HG02970 (cell line): ENCODE data around the gene DOCK4.

Experiments used
- ATAC-seq: cut with Tn5 transposase; IDR thresholded peaks from one replicate; pipeline ENCODE4 v1.9.1; 2021; ENCODE audit warnings: mild to moderate bottlenecking, moderate library complexity, moderate number of reproducible peaks; ENCODE audit not compliant: unreplicated experiment, low FRiP score

Gene DOCK4

GRCh38 chr7:111802194-111802772 lies 403.9 kb downstream of the DOCK4 start:
- ATAC-seq, result no peak

DNA sequence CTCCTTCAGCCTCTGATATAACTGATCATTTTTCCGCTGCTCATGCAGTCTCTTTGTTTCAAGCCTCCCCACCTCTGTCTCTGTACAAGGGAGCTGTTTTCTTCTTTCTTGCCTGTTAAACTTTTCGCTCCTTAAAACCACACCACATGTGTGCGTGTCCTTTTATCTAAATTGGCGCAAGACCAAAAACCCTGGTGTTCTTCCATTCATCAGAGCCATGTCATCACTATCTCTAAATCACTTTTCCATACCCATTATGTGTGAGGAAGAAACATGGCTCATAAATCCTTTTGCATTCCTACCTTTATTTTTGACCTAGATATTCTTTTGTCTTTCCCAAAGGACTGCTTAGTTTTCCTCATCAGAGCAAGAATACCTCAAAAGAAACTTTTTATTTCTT lies 404.9 kb downstream of the DOCK4 start:
- ATAC-seq, result no peak

DNA sequence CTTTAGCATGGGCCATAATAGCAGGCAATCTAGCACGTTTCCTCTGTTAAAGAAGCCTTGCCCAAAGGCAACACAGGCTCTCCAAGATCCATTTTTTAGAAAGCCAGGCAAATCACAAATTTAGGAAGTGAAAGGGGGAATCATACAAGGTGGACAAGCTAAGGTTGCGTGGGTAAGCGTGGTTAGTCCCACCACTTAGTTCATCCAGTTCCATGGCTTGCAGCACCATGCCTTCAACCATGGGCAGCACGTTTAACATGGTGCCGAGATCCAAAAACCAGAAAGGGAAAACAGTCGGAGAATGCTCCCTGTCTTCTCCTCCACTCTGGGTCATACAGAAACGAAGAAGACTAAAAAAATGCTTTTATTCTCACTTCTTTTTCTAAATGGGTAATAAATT lies 409.5 kb downstream of the DOCK4 start:
- ATAC-seq, result no peak

DNA sequence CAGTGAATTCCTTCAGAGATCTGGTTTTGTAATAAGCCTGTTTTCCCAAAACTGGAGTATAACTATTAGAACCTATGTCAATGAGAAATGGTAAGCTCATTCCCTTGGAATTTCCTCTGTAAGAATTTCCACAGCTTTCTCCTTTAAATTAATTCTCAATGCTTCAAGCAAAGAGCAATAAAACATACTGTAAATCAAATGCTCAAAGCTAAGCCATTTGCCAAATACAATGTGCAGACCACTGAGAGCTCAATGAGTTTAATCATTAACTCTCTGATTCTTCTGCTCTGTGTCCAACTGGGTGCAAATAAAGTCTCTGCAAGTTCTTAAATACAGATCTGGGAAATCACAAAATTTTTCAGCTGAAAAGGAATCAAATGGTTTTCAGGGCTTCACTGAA lies 416.3 kb downstream of the DOCK4 start:
- no peak for ATAC-seq

DNA sequence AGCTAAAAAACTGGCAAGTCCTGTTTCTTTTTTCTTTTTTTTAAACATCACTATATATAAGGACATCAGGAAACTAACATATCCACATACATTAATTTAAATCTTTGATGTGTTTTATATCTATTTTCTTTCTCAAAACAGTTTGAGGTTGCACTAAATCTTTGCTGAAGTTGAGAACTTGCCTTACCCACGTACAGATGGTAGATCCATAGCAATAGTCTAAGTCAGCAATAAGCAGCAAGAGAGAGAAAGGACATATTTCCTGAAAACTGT lies 417.2 kb downstream of the DOCK4 start:
- ATAC-seq, result no peak

DNA sequence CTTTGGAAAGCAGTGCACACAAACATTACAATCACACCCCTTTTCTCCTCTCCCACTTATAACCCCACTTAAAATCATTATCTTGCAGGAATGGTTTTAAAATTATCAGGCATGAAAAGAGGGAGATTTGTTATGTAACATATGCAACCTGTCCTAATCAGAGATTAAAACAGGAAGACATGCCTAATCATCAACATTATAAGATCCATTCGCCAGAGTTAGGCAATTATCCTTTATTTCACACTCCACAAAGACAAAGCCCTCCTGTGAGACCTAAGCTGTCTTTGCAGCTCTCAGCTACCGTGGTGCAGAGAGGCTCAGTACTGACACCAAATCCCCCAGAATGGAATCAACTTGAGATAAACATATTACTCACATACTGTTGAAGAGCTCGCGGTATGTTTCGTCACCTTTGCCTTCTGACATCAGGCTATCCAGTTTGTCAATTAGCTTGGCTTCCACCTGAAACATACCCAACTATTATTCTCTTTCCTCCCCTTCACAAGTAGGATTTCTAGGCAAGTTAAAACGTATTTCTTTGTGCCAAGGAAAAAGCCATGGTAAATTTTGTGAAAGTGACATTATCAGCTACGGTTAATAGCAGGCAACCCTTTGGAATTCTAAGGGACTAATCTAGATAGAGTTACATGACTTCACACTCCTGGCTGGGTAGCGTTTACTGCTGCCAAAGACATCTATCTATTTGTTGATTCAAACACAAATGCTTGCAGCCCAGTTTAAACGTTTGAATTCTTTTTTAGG lies 417.7 kb downstream of the DOCK4 start:
- no peak for ATAC-seq

- no peak for ATAC-seq
Observed at GRCh38 chr7:111787741-111788140, 418.5 kb downstream of the DOCK4 start.

DNA sequence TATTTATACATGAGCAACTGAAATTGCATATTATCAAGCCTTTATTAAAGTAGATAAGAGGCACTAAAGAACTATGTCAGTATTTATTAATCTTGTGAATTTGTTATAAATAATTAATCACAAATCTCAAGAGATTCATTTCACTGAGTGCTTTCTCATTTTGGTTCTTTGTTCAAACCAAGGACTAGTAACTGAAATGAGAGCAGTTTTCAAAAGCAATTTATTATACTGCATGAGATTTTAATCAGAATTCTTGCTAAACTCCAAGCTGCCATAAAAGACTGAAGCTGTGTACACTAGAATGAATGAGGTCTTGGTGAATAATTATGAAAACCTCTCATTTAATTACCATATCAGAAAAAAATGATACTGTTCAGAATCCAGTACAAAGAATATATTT lies 419.1 kb downstream of the DOCK4 start:
- ATAC-seq, result no peak

- no peak for ATAC-seq
Observed at GRCh38 chr7:111785076-111785475, 421.1 kb downstream of the DOCK4 start.

DNA sequence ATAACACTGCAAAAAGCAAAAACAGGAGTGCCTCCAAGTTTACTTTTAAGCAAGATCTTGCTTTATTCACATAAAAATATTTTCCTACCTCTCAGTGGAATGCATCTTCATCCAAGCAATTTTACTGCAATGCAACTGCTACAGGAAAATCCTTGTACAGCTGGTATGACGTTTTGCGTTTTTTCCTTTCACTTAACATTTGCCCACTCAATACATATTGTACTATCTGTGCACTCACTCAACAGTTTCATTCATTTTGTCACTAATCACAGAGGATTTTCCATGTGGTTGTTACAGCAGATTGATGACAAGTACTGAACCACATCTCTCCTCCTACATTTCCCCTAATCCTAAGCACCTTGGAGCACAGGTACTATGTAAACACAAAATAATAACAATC lies 421.9 kb downstream of the DOCK4 start:
- no peak for ATAC-seq

DNA sequence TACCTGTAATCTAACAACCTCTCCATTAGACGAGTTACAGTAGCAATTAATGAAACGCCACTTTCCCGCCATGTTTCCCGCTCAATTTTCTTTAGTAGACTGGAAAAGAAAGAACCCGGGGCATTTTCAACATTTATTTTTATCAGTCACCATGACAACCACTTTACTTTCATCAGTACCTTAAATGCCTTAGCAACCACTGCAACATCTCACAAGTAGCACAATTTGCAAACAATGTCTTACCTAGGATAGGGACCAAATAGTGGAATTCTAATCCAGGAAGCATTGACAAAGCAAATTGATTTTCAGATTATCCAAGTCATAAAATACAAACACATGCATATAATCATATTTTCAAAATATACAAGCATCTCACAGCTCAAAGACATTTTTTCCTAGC lies 422.3 kb downstream of the DOCK4 start:
- ATAC-seq, result no peak

DNA sequence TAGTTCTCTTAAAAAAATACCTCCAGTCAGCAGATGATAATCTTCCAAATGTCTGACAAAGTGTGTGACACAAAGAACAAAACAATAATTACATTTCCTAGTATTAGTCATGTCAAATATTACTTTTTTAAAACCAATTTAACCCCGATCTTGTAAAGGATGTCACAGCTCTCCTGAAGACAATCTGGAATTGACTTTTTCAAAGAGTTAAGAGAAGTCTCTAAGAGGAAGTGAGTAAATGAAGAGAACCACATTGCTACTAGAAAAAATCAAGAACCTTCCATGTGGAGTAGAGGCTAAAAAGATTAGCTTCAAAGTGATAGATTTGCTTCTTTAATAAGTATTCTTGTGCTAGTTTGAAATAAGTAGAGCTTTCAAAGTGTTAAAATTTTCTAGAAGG lies 425.7 kb downstream of the DOCK4 start:
- ATAC-seq, result no peak

DNA sequence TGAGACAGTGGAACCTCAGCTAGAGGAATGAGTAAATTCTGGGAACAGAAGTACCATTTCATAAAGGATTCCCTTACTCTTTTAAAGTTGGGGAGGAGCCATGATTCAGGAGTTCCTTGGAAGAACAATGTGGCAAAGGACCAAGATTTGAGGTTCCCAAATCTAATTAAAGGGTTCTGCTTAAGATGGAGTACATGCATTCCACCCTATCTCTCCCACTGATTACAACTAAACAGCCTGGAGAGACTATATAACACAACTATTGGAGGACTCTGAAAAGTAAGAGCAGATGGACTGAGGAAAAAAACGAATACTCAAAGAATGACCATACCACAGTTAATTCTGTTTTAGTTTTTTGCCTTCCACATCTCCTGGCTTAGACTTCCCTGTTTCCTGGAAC lies 431.0 kb downstream of the DOCK4 start:
- ATAC-seq, result no peak

DNA sequence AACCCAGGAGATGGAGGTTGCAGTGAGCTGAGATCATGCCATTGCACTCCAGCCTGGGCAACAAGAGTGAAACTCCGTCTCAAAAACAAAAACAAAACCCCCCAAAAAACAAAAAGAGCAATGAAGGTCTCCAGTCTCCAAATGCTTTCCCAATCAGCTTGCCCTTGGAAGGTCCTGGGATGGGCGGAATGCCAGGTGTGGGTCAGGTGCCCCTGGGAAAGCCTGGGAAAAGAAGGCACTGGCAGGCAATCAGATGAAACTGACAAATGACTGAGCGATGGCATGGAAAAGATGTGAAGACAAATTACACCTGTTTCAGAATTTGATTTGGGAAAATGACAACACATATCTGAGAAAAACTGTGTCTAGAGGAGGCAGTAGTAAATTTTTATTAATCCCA lies 433.5 kb downstream of the DOCK4 start:
- no peak for ATAC-seq

DNA sequence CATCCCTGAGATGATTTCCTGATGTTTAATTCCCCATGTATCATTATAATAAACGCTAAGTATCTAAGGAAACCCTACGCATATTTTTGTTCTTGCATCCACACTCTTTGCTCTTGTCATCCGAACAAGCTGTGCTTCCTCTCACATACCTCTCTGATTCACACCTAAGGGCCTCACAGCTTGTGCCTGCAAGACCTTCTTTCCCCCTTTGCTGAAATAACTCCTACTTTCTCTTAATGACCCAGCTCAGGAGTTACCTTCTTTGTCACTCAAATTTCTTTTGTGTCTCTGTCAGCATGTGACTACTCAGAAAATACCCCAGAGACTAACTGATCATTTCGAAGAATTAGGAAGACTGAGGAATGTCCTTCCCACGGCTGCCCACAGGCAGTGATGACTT lies 434.6 kb downstream of the DOCK4 start:
- no peak for ATAC-seq

GRCh38 chr7:111770116-111770515 lies 436.1 kb downstream of the DOCK4 start:
- no peak for ATAC-seq

DNA sequence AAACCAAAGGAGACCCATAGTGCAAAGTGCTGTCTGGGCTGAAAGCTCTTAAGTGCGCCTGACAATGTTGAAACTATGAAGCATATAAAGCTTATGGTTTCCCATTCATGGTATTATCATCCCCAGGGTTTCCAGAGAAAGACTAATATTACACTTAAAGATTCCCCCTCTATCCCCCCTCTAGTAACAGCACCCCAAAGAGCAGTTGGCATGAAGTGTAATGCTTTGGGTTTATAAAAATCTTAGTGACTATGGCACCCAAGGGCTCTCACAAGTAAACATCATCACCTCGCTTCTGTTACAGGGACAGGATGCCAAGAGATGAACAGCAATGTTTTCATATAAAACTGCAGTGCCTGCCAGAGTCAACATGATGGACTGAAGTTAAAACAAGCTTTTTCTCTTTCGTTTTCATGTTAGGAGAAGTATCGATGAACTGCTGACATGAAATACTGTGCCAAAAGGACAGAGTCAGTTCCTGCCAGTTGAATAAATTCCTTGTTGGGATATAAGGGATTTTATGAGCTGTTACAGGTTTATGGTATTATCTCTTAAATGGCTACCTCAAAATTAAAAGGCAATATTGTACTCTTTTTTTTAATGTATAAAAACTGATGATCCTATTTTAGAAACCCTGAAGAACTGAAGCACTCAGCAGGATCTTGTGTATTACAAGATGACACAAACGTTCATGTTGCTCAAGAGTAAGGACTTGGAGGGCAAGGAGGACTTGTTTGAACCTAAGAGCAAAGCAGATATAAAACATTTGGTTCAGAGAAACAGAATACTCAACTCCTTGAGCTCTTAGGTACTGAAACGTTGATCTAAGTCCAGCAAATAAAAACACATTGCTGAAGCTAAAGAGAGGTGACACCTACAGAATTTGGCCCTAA lies 440.2 kb downstream of the DOCK4 start:
- ATAC-seq, result no peak

GRCh38 chr7:111763221-111763801 lies 442.9 kb downstream of the DOCK4 start:
- no peak for ATAC-seq

- ATAC-seq, result no peak
Observed at GRCh38 chr7:111762799-111763198, 443.4 kb downstream of the DOCK4 start.

DNA sequence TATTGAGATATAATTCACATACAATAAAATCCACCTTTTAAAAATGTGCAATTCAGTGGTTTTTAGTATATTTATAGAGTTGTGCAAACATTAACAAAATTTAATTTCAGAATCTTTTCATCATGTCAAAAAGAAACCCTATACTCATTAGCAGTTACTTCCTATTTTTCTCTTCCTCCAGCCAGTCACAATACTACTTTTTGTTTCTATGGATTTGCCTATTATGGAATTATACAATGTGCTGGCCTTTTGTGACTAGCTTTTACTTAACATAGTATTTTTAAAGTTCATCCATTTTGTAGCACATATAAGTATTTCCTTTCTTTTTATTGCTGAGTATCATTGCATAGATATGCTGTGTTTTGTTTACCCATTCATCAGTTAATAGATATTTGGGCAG lies 444.0 kb downstream of the DOCK4 start:
- ATAC-seq, result no peak

DNA sequence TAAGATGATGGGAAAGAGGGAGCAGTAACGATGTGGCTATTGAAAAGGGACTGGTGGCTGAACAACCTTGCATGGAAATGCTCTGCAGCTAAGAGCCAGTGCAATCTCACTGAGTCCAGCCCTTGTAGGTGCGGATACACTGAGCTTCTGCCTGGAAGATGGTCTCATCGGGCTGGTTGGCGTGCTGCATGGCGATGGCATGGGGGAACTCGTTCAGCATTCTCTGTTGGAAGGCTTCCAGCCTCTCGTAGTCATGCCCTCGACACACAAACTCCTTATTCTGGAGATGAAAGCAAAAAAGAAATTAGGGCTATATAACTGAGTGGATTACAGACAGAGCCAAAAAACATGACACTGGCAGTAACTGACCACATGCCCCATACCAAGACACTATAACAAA lies 446.2 kb downstream of the DOCK4 start:
- no peak for ATAC-seq
